Left lung (tissue), 10 donors: Measurements from ENCODE around the gene MORN1. TPM values are rescaled to one million over a fixed set of nuclear protein-coding genes. Genes with fewer than 3 reads are reported as not detected.

ENCODE experiments used
- ATAC-seq: fragments of 200-7000 bp; cut with Tn5 transposase; one replicate; pipeline ENCODE4 v1.9.1; 2020; ENCODE audit warnings: moderate library complexity
- DNase-seq, 4 donors: peaks; one replicate each; pipeline ENCODE4 v3.0.0-alpha.2; 2013 to 2020
- H3K27ac ChIP-seq, 2 donors: fragments of 200-600 bp; sonication (generic) in 1 of 2; one replicate each; pipeline versions ENCODE4 v1.5.0 to v1.8.0; 2020 to 2021
- H3K27me3 ChIP-seq, 2 donors: fragments of 200-600 bp; sonication (generic) in 1 of 2; one replicate each; pipeline versions ENCODE4 v1.5.0 to v1.8.0; 2020 to 2021
- H3K36me3 ChIP-seq, 2 donors: fragments of 200-600 bp; sonication (generic) in 1 of 2; one replicate each; pipeline versions ENCODE4 v1.5.0 to v1.8.0; 2020 to 2021
- H3K4me1 ChIP-seq, 2 donors: fragments of 200-600 bp; one replicate each; pipeline ENCODE4 v1.8.0; 2021
- H3K4me3 ChIP-seq, 2 donors: fragments of 200-600 bp; sonication (generic) in 1 of 2; one replicate each; pipeline versions ENCODE4 v1.5.0 to v1.8.0; 2020 to 2021; ENCODE audit warnings: mild to moderate bottlenecking in 1 of 2
- H3K9me3 ChIP-seq, 2 donors: fragments of 200-600 bp; sonication (generic) in 1 of 2; one replicate each; pipeline versions ENCODE4 v1.5.0 to v1.8.0; 2020 to 2021
- CTCF ChIP-seq, 2 donors: fragments of 200-600 bp; sonication (generic) in 1 of 2; IDR thresholded peaks; one replicate each; pipeline versions ENCODE4 v1.5.0 to v1.8.0; 2021; ENCODE audit warnings: antibody characterized with exemption in 2 of 2
- intact Hi-C, 2 donors: fragments of 100-400 bp; cut with DNase I; formaldehyde crosslinking; loops; one replicate each; pipeline versions ENCODE4 v1.11.2 to v1.14.2; 2022
- polyA plus RNA-seq, 6 donors: library from polyadenylated mRNA; unstranded; fragments of 120-200 nt; gene quantifications; one replicate each; pipeline ENCODE4 v1.2.1, GENCODE V29; 2013; ENCODE audit not compliant: insufficient read length in 6 of 6
- total RNA-seq, 2 donors: library from RNA; stranded (reverse); fragmentation: NEBNext Ultra II Directional; extraction: Animal tissue kit (Norgen Biotek cat#: 25700); gene quantifications; one replicate each; pipeline ENCODE4 v1.2.1, GENCODE V29; 2021
- donor health status: DM: no; HTN: yes; CAD: no.
- donor health status: DM: no; HTN: no; CAD: no.

MORN1 gene
- total and polyA plus RNA-seq, 8 donors = 7.5 to 17.8 (median 14.1) TPM

GRCh38 chr1:2406451-2407041 is 15.2 kb upstream of the MORN1 start:
- no peak overlapping the region for H3K27ac ChIP-seq
- H3K4me1 ChIP-seq = peaks cover 1 to 3% of the 10 kb centered on the region in 2 donors
- peaks cover 0 to 73% of the 10 kb centered on the region in 2 donors for H3K36me3 ChIP-seq
- ATAC-seq (no peak), DNase-seq (peak in 1 of 4 donors; percentile 68)
- H3K27me3 ChIP-seq = no peaks in the 10 kb centered on the region
- H3K9me3 ChIP-seq = no peaks in the 10 kb centered on the region
- no peak for TF ChIP-seq CTCF (IDR thresholded peaks at IDR 0.05)
- intact Hi-C loops = no loop called here
- H3K4me3 ChIP-seq = no peak overlapping the region

GRCh38 chr1:2405588-2406295 is 14.4 kb upstream of the MORN1 start:
- peaks cover 0 to 78% of the 10 kb centered on the region in 2 donors for H3K36me3 ChIP-seq
- no peak for TF ChIP-seq CTCF (IDR thresholded peaks at IDR 0.05)
- DNase-seq = peak in 1 of 4 donors; percentile 59
- H3K9me3 ChIP-seq = no peaks in the 10 kb centered on the region
- ATAC-seq = no peak
- intact Hi-C loops = no loop called here
- no peak overlapping the region for H3K27ac ChIP-seq
- H3K4me1 ChIP-seq = no peaks in the 10 kb centered on the region
- no peak overlapping the region for H3K4me3 ChIP-seq
- no peaks in the 10 kb centered on the region for H3K27me3 ChIP-seq

GRCh38 chr1:2404890-2405511 is 13.6 kb upstream of the MORN1 start:
- no peak for DNase-seq
- Histone ChIP-seq H3K27ac (no peak overlapping the region), H3K36me3 (peaks cover 0 to 85% of the 10 kb centered on the region in 2 donors), H3K4me3 (no peak overlapping the region), H3K9me3 (no peaks in the 10 kb centered on the region), H3K4me1 (no peaks in the 10 kb centered on the region), H3K27me3 (no peaks in the 10 kb centered on the region)
- intact Hi-C loops = no loop called here
- no peak for TF ChIP-seq CTCF (IDR thresholded peaks at IDR 0.05)
- ATAC-seq = no peak

- no peak for TF ChIP-seq CTCF (IDR thresholded peaks at IDR 0.05)
- Histone ChIP-seq H3K4me1 (no peaks in the 10 kb centered on the region), H3K27ac (no peak overlapping the region), H3K27me3 (no peaks in the 10 kb centered on the region), H3K36me3 (peaks cover 0 to 92% of the 10 kb centered on the region in 2 donors), H3K9me3 (no peaks in the 10 kb centered on the region), H3K4me3 (no peak overlapping the region)
- DNase-seq (no peak), ATAC-seq (no peak)
- intact Hi-C loops = no loop called here
Measured at GRCh38 chr1:2404142-2404889, 13.0 kb upstream of the MORN1 start.

- peaks cover 0 to 95% of the 10 kb centered on the region in 2 donors for H3K36me3 ChIP-seq
- H3K9me3 ChIP-seq = no peaks in the 10 kb centered on the region
- no peak for ATAC-seq
- no peak for TF ChIP-seq CTCF (IDR thresholded peaks at IDR 0.05)
- no peak overlapping the region for H3K27ac ChIP-seq
- no peak overlapping the region for H3K4me3 ChIP-seq
- H3K4me1 ChIP-seq = no peaks in the 10 kb centered on the region
- no peak for DNase-seq
- no peaks in the 10 kb centered on the region for H3K27me3 ChIP-seq
- intact Hi-C loops = no loop called here
Measured at GRCh38 chr1:2403273-2403672, 11.9 kb upstream of the MORN1 start.
